HCT116 (cell line): ENCODE results near the gene RPH3AL.
"Not testable (repeated sequence)": the region's sequence is repeated elsewhere in the genome, so short reads cannot be mapped to it uniquely, and the experiment has no call there.

Experiments used
- CTCF ChIP-seq, 3 experiments: fragments of 200-600 bp in 1 of 3; sonication (generic) in 1 of 3; IDR thresholded peaks in 2 of 3; conservative IDR thresholded peaks in 1 of 3; 2 replicates each; pipeline ENCODE4 v1.5.1; 2012 to 2017; ENCODE audit warnings: low read depth in 2 of 3, low read length in 2 of 3, antibody characterized with exemption in 1 of 3, borderline replicate concordance in 1 of 3, control low read depth in 1 of 3, mild to moderate bottlenecking in 1 of 3, mixed read lengths in 1 of 3, mixed run types in 1 of 3, moderate library complexity in 1 of 3; ENCODE audit not compliant: insufficient read depth in 1 of 3
- POLR2AphosphoS5 ChIP-seq: IDR thresholded peaks from 2 replicates; pipeline ENCODE4 v1.6.1; 2011; ENCODE audit warnings: mild to moderate bottlenecking, low read depth, low read length, moderate library complexity

GRCh38 chr17:366657-367615 lies 14.3 kb upstream of the RPH3AL start:
- TF ChIP-seq CTCF (IDR thresholded peaks at IDR 0.05 in 2 of 3, conservative IDR thresholded peaks at IDR 0.05 in 1 of 3; ENCODE audit: borderline replicate concordance in 1 of 3, insufficient read depth in 1 of 3, low read depth in 2 of 3, low read length in 2 of 3); POLR2AphosphoS5: not testable (repeated sequence)
